Fibroblast of the aortic adventitia (primary cell): ENCODE data around the gene CRIP1. TPM values are rescaled to one million over a fixed set of nuclear protein-coding genes. Genes with fewer than 3 reads are reported as not detected.

ENCODE experiments used
- DNase-seq: peaks from one replicate; pipeline ENCODE4 v3.0.0-alpha.2; 2010; ENCODE audit warnings: low read depth
- H3K4me3 ChIP-seq: 2 replicates; pipeline ENCODE4 v1.5.1; 2011; ENCODE audit warnings: low read depth, mild to moderate bottlenecking, control low read depth, low read length, moderate library complexity
- CTCF ChIP-seq: IDR thresholded peaks from 2 replicates; pipeline ENCODE4 v1.5.1; 2011; ENCODE audit warnings: mild to moderate bottlenecking, low read length, control low read depth, inconsistent platforms; ENCODE audit not compliant: insufficient read depth
- total RNA-seq: library from RNA; depleted of rRNA; stranded (reverse); fragments of >200 nt; gene quantifications from 2 replicates; pipeline ENCODE4 v1.2.3, GENCODE V29; 2012; ENCODE audit warnings: low replicate concordance

Gene CRIP1
- total RNA-seq, 1 donor: 9.4 TPM

GRCh38 chr14:105505101-105505500, 18.4 kb downstream of the CRIP1 start:
- no peak for DNase-seq

GRCh38 chr14:105507247-105507646, 20.6 kb downstream of the CRIP1 start:
- no peak for DNase-seq
- TF ChIP-seq CTCF: no peak
- H3K4me3 ChIP-seq: no peak overlapping the region

More at GRCh38 chr14:105505101-105505500, 18.4 kb downstream of the CRIP1 start:
- no peak overlapping the region for H3K4me3 ChIP-seq
- no peak for TF ChIP-seq CTCF

- DNase-seq: no peak
- no peak overlapping the region for H3K4me3 ChIP-seq
- TF ChIP-seq CTCF: no peak
These were observed 21.4 kb downstream of the CRIP1 start for GRCh38 chr14:105508069-105508468.

- no peak overlapping the region for H3K4me3 ChIP-seq
- no peak for TF ChIP-seq CTCF
- DNase-seq: no peak
These were observed 21.9 kb downstream of the CRIP1 start for GRCh38 chr14:105508601-105509000.

DNA sequence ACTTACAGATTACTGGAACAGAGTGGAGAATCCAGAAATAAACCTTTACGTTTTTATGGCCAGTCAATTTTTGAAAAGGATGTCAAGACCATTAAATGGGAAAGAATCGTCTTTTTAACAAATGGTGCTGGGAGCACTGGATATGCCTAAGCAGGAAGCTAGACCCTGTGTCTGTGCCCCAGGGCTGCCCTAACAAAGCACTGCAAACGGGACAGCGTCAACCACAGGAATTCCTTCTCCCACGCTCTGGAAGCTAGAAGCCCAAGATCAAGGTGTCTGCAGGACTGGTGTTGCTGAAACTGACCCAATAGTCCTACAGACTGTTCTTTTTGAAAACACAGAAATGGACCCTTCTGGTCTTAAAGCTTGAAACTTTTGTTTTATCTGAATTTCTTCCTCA, 30.4 kb downstream of the CRIP1 start:
- TF ChIP-seq CTCF: no peak
- H3K4me3 ChIP-seq: no peak overlapping the region
- no peak for DNase-seq

DNA sequence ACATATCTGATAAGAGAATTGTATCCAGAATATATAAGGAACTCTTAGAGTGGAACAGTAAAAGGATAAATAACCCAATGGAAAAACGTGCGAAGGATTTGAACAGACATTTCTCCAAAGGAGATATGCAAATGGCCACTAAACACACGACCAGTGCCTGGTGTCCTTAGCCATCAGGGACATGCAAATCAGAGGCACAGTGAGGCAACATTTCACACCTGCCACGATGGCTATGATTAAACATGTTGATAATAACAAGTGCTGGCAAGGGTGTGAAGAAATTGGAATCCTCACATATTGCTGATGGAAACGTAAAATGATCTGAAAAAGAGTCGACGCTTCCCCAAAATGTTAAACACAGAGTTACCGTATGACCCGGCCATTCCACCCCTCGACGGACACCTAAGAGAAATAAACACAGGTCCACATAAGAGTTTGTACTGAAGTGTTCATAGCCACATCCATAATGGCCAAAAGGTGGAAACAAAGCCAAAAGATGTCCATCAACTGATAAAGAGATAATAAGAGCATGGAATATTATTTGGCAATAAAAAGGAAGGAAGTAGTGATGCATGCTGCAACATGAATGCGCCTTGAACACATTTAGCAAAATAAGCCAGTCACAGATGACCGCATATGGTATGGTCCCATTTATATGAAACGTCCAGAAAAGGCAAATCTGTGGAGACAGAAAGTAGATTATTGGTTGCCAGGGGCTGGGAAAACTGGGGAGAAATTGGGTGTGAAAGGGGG, 33.4 kb downstream of the CRIP1 start:
- no peak for TF ChIP-seq CTCF
- no peak for DNase-seq
- H3K4me3 ChIP-seq: no peak overlapping the region

GRCh38 chr14:105525326-105525725, 38.6 kb downstream of the CRIP1 start:
- H3K4me3 ChIP-seq: no peak overlapping the region
- no peak for DNase-seq
- no peak for TF ChIP-seq CTCF
